KOPT-K1 (cell line): ENCODE results near the gene MYRIP.
"Not testable (repeated sequence)": the region's sequence is repeated elsewhere in the genome, so short reads cannot be mapped to it uniquely, and the experiment has no call there.

Source experiments
- H3K27ac ChIP-seq: fragments of 200-600 bp; sonication (generic); 2 replicates; pipeline ENCODE4 v1.5.1; 2016; ENCODE audit warnings: antibody characterized with exemption, mild to moderate bottlenecking, low read depth, low read length; ENCODE audit not compliant: poor library complexity, severe bottlenecking
- H3K36me3 ChIP-seq: fragments of 200-600 bp; sonication (generic); 2 replicates; pipeline ENCODE4 v1.5.1; 2017; ENCODE audit warnings: antibody characterized with exemption, mild to moderate bottlenecking, low read length, moderate library complexity; ENCODE audit not compliant: insufficient read depth
- H3K9me3 ChIP-seq: fragments of 200-600 bp; sonication (generic); 2 replicates; pipeline ENCODE4 v1.5.1; 2017; ENCODE audit warnings: antibody characterized with exemption, low read length, mild to moderate bottlenecking; ENCODE audit not compliant: insufficient read depth, poor library complexity, severe bottlenecking

The MYRIP gene

DNA sequence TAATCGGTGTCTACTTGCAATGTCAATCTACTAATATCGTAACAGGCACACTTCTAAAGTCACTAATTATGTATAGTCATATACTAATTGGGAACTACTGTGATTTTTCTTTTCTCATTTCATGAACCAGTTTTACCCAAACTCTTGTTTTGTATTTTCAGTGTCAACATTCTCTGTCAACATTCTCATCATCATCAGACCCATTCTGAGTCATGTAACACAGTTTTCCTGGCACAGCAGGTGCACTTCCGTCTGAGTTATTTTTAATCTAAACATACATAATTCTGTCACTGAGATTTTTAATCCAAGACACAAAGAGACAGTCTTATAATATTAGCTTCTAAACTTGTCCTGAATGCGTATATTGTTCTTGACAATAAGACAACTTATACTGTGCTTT, 295.0 kb downstream of the MYRIP start:
- no peaks in the 10 kb centered on the region for H3K36me3 ChIP-seq
- no peaks in the 10 kb centered on the region for H3K9me3 ChIP-seq
- no peak overlapping the region for H3K27ac ChIP-seq

DNA sequence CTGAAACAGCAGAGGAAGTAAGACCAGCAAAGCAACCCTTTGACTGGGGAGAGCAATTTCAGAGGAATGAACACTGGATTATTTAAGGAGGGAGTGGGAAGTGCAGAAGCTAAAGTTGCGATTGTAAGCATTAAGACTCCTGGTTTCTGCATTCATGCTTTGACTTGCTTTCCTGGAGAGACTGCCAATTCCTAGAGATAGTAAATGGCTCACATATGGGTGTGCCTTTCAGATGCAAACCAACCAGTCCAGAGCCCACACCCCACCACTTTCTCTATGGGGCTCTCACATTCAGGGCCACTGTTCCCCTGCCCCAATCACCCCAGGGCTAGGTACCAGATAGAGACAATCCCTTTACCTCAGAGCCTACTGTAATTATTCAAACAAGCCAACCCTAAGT, 299.2 kb downstream of the MYRIP start:
- no peaks in the 10 kb centered on the region for H3K9me3 ChIP-seq
- no peak overlapping the region for H3K27ac ChIP-seq
- no peaks in the 10 kb centered on the region for H3K36me3 ChIP-seq

- Histone ChIP-seq H3K27ac (no peak overlapping the region), H3K36me3 (no peaks in the 10 kb centered on the region), H3K9me3 (no peaks in the 10 kb centered on the region)
These were observed 300.5 kb downstream of the MYRIP start for GRCh38 chr3:40109641-40110490.

DNA sequence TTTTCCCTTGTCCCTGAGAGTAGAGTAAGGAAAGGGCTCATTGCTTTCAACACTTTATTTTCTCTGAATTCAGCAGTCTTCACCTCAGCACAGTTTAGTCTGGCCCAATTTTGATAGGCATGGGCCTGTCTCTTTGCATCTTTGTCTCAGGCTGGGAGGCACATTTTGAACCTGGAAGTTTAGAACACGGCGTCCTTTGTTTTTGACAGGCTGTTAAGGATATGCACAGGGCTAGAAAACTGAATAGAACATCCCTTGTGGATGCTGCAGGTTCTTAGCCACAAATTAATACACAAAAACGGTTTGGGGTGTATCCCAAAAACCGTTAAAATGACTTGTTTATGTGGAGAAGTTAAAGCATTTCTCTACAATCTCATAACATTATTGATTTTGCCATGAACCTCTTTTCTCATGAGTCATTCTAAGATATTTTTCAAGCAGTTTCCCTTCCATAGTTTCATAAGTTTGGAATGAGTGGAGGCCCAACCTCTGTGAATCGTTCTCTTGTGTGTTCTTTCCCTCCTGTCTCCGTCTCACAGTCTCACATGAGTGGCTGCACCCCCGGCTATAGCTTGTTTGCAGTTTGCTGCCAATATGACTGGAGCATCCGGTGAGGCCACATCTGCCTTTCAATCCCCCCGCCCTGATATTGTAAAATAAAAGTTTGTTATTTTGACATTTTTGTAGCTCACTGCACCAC, 307.2 kb downstream of the MYRIP start:
- H3K36me3 ChIP-seq: no peaks in the 10 kb centered on the region
- no peaks in the 10 kb centered on the region for H3K9me3 ChIP-seq
- H3K27ac ChIP-seq: no peak overlapping the region

DNA sequence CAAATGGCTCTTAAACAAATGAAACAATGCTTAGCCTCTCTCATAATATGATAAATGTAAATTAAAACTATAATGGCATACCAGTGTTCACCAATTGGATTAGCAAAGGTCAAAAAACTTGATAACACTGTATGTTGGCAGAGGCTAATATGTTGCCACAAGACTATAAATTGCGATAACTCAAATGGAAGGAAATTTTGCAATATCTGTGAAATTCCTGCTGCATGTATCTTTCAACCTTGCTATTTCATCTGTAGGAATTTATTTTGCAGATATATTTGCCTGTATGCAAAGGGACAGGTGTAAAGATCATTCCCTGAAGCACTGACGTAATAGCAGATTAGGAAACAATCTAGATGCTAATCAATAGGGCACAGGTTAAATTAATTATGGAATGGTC, 308.7 kb downstream of the MYRIP start:
- Histone ChIP-seq H3K36me3 (no peaks in the 10 kb centered on the region), H3K27ac (no peak overlapping the region), H3K9me3 (no peaks in the 10 kb centered on the region)

- Histone ChIP-seq H3K36me3 (no peaks in the 10 kb centered on the region), H3K27ac (no peak overlapping the region), H3K9me3 (no peaks in the 10 kb centered on the region)
These were observed 310.8 kb downstream of the MYRIP start for GRCh38 chr3:40120067-40120692.

- no peaks in the 10 kb centered on the region for H3K9me3 ChIP-seq
These were observed 311.4 kb downstream of the MYRIP start for GRCh38 chr3:40120806-40121205.

GRCh38 chr3:40124918-40125317, 315.5 kb downstream of the MYRIP start:
- Histone ChIP-seq H3K36me3 (no peaks in the 10 kb centered on the region), H3K27ac (no peak overlapping the region), H3K9me3 (no peaks in the 10 kb centered on the region)

More at GRCh38 chr3:40120806-40121205, 311.4 kb downstream of the MYRIP start:
- Histone ChIP-seq H3K27ac (no peak overlapping the region), H3K36me3 (no peaks in the 10 kb centered on the region)

- no peaks in the 10 kb centered on the region for H3K36me3 ChIP-seq
- no peaks in the 10 kb centered on the region for H3K9me3 ChIP-seq
- H3K27ac ChIP-seq: no peak overlapping the region
These were observed 318.8 kb downstream of the MYRIP start for GRCh38 chr3:40128166-40128565.

DNA sequence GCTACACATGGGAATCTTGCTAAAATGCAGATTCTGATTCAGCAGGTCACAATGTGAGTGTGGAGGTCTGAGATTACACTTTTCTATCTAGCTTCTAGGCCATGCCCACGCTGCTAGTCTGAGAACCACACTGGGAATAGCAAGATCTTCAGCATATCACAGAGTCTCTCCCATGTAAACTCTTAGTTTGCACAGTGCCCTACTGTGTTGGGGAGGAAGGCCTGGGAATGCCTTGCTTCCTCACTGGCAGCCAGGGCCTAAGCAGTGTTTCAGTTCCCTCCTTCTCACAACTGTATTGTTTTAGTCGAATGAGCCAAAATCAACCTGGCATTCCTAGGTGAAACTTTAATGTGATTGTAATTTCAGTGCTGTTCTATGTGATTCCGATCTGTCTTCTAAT, 320.1 kb downstream of the MYRIP start:
- no peak overlapping the region for H3K27ac ChIP-seq
- H3K36me3 ChIP-seq: no peaks in the 10 kb centered on the region
- no peaks in the 10 kb centered on the region for H3K9me3 ChIP-seq

DNA sequence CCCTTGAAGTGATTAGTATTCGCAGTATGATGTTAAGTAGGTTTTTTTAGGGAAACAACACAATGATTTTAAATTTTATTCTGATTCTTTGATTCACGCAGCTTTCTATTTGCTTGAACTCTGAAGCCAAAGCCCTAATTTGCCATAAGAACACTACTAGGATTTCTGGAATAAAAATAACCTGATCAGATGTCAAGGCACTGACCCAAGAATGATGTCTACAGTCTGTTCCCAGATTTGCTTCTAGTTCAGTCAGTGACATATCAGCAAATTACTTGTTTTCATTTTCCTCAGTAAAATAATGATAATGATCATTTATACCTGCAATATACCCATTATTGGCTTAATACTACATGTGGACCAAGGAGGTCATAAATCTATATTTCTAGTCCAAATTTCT, 320.6 kb downstream of the MYRIP start:
- Histone ChIP-seq H3K27ac (no peak overlapping the region), H3K36me3 (no peaks in the 10 kb centered on the region), H3K9me3 (no peaks in the 10 kb centered on the region)

DNA sequence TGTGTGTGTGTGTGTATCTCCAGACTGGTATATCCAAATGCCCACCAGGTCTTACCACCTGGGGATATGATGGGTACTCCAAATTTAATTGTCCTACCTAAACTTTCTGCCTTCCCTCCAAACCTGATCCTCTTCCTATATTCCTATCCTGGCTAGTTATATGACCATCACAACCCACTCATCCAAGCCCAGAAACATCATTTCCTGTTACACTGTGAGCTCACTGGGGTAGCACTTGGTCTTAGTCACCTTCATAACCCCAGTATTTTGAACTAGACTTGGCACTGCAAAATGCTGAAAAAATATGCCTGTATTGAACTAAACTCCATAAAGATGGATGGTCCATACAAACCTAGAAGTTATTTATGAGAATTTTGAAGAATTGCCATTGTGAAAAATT, 321.3 kb downstream of the MYRIP start:
- Histone ChIP-seq H3K9me3 (no peaks in the 10 kb centered on the region), H3K36me3 (no peaks in the 10 kb centered on the region), H3K27ac (no peak overlapping the region)

DNA sequence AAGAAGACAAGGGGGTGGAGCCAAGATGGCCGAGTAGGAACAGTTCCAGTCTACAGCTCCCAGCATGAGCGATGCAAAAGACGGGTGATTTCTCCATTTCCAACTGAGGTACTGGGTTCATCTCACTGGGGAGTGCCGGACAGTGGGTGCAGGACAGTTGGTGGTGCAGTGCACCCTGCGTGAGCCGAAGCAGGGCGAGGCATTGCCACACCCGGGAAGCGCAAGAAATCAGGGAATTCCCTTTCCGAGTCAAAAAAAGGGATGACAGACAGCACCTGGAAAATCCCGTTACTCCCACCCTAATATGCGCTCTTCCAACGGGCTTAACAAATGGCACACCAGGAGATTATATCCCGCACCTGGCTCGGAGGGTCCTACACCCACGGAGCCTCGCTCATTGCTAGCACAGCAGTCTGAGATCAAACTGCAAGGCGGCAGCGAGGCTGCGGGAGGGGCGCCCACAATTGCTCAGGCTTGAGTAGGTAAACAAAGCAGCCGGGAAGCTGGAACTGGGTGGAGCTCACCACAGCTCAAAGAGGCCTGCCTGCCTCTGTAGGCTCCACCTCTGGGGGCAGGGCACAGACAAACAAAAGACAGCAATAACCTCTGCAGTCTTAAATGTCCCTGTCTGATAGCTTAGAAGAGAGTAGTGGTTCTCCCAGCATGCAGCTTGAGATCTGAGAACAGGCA, 324.6 kb downstream of the MYRIP start:
- not testable (repeated sequence) for H3K27ac ChIP-seq, H3K9me3 ChIP-seq, H3K36me3 ChIP-seq

DNA sequence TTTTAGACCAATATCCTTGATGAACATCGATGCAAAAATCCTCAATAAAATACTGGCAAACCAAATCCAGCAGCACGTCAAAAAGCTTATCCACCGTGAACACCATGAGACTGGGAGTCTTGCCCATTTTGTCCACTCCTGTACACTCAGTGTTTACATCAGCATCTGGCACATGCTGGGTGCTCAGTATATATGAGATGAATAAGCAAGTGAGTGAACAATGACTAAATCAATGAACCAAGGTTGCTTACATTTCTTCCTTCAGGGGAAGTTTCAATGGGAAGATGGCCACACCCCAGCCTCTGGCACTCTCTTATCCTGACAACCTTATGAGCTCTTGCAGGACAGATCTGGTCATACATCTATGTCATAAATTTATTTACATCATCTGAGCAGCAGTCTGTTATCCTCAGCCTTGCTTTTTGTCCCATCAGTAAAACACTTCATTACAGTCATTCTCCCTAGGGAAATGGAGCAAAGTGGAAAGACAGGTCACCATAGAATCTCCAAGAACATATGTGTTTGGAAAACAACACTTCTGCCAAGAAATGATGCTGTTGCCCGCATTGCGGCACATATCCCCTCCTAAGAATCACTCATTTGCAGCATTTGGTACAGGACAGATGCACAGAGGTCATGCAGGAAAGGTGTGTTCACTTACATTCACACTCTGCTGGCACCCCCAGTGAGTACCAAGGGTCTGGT, 328.3 kb downstream of the MYRIP start:
- H3K9me3 ChIP-seq: no peaks in the 10 kb centered on the region
- H3K27ac ChIP-seq: no peak overlapping the region
- H3K36me3 ChIP-seq: no peaks in the 10 kb centered on the region
